HG03175 (cell line): ENCODE data around the gene SMIM26.

Experiments
- ATAC-seq: cut with Tn5 transposase; IDR thresholded peaks from one replicate; pipeline ENCODE4 v1.9.1; 2021; ENCODE audit warnings: mild to moderate bottlenecking, moderate library complexity; ENCODE audit not compliant: unreplicated experiment

SMIM26 gene

GRCh38 chr20:18578581-18578980, 11.3 kb downstream of the SMIM26 start:
- no peak for ATAC-seq

DNA sequence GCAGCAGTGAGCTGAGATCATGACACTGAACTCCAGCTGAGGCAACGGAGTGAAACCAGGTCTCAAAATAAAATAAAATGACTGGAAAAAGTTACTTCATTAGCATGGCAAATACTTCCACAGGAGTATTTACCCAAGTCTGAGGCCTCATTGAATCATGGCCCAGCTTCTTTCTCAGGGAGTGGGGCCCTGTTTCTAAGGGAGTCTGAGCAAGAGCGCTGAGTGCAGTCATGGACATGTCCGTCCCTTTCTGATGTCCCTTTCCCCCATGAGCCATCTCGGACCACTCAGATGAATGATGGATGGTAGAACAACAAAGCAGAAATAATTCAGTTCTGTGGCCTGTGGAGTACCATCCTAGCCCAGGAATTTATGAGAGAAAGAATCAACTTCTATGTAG, 12.8 kb downstream of the SMIM26 start:
- no peak for ATAC-seq

- ATAC-seq: no peak
Measured at GRCh38 chr20:18585134-18585533, 17.9 kb downstream of the SMIM26 start.

DNA sequence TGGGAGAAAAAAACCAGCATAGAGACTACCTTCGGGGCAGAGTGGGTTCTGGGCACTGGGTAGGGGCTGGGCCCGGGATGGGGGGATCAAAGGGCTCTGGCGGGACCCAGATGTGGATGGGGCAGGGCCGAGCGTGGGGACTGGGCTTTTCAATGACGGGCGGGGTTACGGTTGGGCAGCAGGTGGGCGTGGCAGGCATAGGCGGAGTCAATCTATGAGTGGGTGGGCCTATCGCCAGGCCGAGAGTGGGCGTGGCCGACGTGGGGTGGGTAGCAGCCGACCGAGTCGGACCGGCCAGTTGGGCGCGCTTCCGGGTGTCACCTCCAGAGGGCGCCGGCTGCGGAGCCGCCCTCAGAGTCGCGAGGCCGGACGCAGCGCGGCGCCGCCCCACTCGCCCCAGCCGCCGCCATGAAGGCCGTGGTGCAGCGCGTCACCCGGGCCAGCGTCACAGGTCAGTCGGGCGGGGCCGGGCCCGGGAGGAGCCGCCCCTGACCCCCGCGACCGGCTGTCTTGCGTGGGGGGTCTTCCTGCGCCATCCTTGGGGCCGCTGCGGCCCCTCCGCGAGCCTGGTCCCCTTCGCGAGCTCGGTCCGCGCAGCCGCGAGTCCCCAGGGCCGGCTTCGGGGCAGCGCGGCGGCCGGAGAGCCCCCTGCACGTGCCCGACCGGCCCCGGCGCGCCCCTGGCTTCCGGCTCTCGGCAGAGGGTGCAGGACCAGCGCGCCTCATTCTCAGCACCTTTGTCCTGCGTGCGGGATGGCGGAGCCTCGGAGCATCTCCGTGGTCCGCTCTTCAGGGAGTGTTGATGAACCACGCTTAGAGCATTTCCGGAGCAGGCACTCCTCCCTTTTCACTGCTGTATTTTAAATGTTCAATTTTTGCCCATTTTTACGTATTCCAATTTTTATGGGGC, 20.7 kb downstream of the SMIM26 start, which contains the start of gene DTD1:
DTD1 (plus strand) TSS at position 390 of the 909 bp plus-strand sequence; CDS start at position 409, 19 bp downstream.
- ATAC-seq: peak; percentile 85

DNA sequence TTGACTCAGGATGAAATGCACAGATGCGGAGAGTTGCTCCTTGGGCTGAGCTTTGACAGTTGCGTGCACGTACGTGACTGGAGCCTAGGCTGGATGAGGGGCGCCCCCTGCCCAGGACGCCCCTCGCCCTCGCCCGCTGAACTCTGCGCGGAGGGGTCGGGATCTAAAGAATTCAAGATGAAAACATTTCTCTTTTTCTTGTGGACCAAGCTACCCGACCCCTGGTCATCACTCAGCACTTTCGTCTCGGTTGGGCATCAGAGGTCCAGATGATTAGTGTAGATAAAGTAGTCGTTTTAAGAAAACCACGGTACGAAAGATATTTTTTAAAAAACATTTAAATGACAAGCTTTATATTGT, 21.3 kb downstream of the SMIM26 start:
- no peak for ATAC-seq

- no peak for ATAC-seq
Measured at GRCh38 chr20:18589941-18590674, 22.9 kb downstream of the SMIM26 start.

DNA sequence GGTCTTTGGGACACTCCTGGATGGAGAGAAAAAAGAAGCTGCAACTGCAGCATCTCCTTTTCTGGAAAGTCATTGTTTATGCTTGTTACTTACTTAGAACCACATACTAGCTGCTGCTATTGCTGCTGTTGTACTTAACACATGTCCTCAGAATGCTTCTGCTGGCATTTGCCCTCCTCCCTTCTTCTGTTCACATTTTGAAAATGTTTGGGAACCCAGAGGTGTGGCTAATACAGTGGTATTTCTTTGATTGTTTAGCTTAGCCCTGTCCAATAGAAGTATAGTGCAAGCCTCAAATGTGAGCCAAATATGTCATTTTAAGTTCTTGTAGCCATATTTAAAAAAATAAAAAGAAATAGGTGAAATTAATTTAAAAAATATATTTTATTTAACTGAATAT, 29.0 kb downstream of the SMIM26 start:
- no peak for ATAC-seq

DNA sequence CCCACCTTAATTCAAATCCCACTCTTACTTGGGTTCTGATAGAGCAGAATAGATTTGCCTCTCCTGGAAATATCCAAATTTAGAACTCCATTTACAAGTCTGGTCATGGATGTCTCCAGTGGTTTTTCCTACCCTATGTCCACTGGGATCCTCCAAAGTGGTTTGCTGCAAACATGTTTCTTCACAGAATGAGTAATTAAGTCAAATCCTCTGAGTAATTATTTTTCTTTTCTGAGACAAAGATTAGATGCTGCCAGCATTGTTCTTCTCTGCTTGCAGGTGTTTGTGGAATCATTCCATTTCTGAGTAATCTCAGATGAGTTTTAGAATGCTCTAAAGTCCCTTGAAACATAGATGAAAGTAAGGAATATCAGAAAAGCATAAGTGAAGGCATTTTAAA, 42.5 kb downstream of the SMIM26 start:
- no peak for ATAC-seq

DNA sequence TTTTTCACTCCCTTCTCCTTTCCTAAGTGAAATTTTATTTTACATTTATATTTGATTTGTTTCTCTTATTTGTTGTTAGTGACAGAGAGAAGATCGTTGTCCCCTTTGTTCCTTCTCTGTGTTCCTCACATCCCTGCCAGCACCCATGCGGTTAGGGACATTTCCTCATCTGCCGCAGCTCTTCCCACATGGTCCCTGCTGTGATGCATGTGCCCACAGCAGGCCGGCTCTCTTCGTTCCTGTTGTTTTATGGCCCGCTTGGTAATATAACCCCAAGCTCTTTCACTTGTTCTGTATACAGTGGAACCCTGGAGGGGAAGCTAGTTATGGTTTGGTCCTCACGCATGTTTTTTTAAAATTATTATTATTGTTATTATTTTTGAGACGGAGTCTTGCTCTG, 44.3 kb downstream of the SMIM26 start:
- no peak for ATAC-seq

- ATAC-seq: no peak
Measured at GRCh38 chr20:18613553-18613952, 46.3 kb downstream of the SMIM26 start.

- ATAC-seq: no peak
Measured at GRCh38 chr20:18614244-18614643, 47.0 kb downstream of the SMIM26 start.

DNA sequence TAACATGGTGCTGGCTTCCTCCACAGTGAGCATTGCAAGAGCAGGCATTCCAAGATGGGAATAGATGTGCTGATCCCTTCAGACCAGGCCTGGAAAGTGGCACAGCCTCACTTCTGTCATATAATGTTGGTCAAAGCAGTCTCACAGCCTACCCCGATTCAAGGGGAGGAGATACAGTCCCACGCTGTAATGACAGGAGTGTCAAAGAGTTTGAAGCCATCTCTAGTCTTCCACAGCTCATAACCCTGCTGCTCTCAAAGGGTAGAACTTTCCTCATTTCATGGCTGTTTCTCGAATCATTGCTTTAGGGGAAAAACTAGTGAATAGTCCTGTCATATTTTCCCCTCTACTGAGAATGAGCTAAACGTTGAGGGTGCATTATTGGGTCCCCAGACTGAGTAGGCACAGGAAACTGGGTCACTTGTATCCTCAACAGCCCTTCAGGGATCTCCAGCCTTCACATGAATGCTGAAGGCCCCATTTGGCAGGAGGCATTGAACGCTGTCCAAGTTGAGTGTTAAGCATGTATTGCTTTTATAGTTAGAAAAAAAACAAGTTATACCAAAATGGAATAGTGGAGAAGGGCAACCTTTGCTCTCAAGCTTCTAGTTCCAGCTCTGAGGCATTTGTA, 47.9 kb downstream of the SMIM26 start:
- ATAC-seq: no peak
